Stomach (tissue), 9 donors: ENCODE data around the gene GPR37. TPM values are rescaled to one million over a fixed set of nuclear protein-coding genes. Genes with fewer than 3 reads are reported as not detected.

ENCODE experiments used
- DNase-seq, 2 donors: peaks; one replicate each; pipeline versions ENCODE4 v3.0.0 to v3.0.0-alpha.2; 2013 to 2019
- H3K27ac ChIP-seq, 5 donors: fragments of 200-600 bp in 4 of 5; sonication (generic) in 4 of 5; one replicate each; pipeline ENCODE4 v1.5.1; 2013 to 2019; ENCODE audit warnings: mild to moderate bottlenecking in 1 of 5, moderate library complexity in 1 of 5
- H3K27me3 ChIP-seq, 3 donors: fragments of 200-600 bp; sonication (generic); one replicate each; pipeline ENCODE4 v1.5.1; 2017 to 2019; ENCODE audit warnings: mixed run types in 1 of 3
- H3K36me3 ChIP-seq, 4 donors: fragments of 200-600 bp; sonication (generic); 1 replicate in 3 of 4; 2 replicates in 1 of 4; pipeline ENCODE4 v1.5.1; 2016 to 2019
- H3K4me1 ChIP-seq, 4 donors: fragments of 200-600 bp; sonication (generic); one replicate each; pipeline ENCODE4 v1.5.1; 2016 to 2019
- H3K4me3 ChIP-seq, 4 donors: fragments of 200-600 bp; sonication (generic) in 3 of 4; one replicate each; pipeline ENCODE4 v1.5.1; 2016 to 2019; ENCODE audit warnings: mild to moderate bottlenecking in 1 of 4
- H3K9me3 ChIP-seq, 4 donors: fragments of 200-600 bp; sonication (generic); one replicate each; pipeline ENCODE4 v1.5.1; 2016 to 2019
- CTCF ChIP-seq, 7 experiments: fragments of 450-650 bp in 4 of 7; fragments of 200-600 bp in 3 of 7; sonication (generic) in 3 of 7; IDR thresholded peaks; one replicate each; pipeline ENCODE4 v1.5.1; 2016 to 2019; ENCODE audit warnings: antibody characterized with exemption in 7 of 7, control low read depth in 2 of 7, mild to moderate bottlenecking in 1 of 7
- EP300 ChIP-seq: sonication (generic); formaldehyde crosslinking; IDR thresholded peaks from one replicate; pipeline ENCODE4 v1.6.1; 2017; ENCODE audit warnings: antibody characterized with exemption
- POLR2A ChIP-seq, 4 donors: fragments of 450-650 bp; IDR thresholded peaks; one replicate each; pipeline ENCODE4 v1.6.1; 2016; ENCODE audit warnings: antibody characterized with exemption in 4 of 4, control low read depth in 2 of 4, mild to moderate bottlenecking in 1 of 4, moderate library complexity in 1 of 4
- POLR2AphosphoS5 ChIP-seq, 3 donors: sonication (generic); formaldehyde crosslinking; IDR thresholded peaks; one replicate each; pipeline ENCODE4 v1.6.1; 2016; ENCODE audit warnings: antibody characterized with exemption in 3 of 3
- WGBS, 5 donors: extraction: QIAGEN DNeasy Blood & Tissue Kit in 3 of 5; methylation state at CpG; one replicate each; pipeline versions ENCODE4 v1.1.5 to v1.1.7; 2013 to 2018; 5-methylcytosine and 5-hydroxymethylcytosine counted together
- intact Hi-C: fragments of 100-400 bp; cut with DNase I; formaldehyde crosslinking; loops from one replicate; pipeline ENCODE4 v1.15.1; 2023; ENCODE audit warnings: low total_unique reads
- polyA plus RNA-seq, 3 donors: library from polyadenylated mRNA; stranded (reverse); fragments of 200-250 nt; gene quantifications; one replicate each; pipeline ENCODE4 v1.2.3, GENCODE V29; 2013
- total RNA-seq, 5 donors: library from RNA; depleted of rRNA; stranded (reverse); fragments of >200 nt; gene quantifications; one replicate each; pipeline versions ENCODE4 v1.1.0 to v1.2.3, GENCODE V29; 2014 to 2016
- donor health status: healthy with polysubstance abuse.
- donor health status: Bipolar disorder and iron deficiency.
- donor health status: healthy.

The GPR37 gene
- total and polyA plus RNA-seq, 8 donors = under 0.01 to 9.2 (median 0.52) TPM; not detected in 2

GRCh38 chr7:124780056-124780455 is 14.5 kb upstream of the GPR37 start:
- H3K9me3 ChIP-seq = no peaks in the 10 kb centered on the region
- H3K27me3 ChIP-seq = no peaks in the 10 kb centered on the region
- TF ChIP-seq CTCF (IDR thresholded peaks at IDR 0.05) = no peak
- TF ChIP-seq EP300 = no peak
- TF ChIP-seq POLR2A (IDR thresholded peaks at IDR 0.05) = no peak
- TF ChIP-seq POLR2AphosphoS5 (IDR thresholded peaks at IDR 0.05) = no peak
- intact Hi-C loops = no loop called here
- H3K27ac ChIP-seq = no peak overlapping the region
- no peak overlapping the region for H3K4me3 ChIP-seq
- peaks cover 0 to 1% (median 0%) of the 10 kb centered on the region in 4 donors for H3K4me1 ChIP-seq
- DNase-seq = no peak
- no peaks in the 10 kb centered on the region for H3K36me3 ChIP-seq

- TF ChIP-seq EP300 (no peak), POLR2A (IDR thresholded peaks at IDR 0.05) (no peak), CTCF (IDR thresholded peaks at IDR 0.05) (no peak), POLR2AphosphoS5 (IDR thresholded peaks at IDR 0.05) (no peak)
- no peak for DNase-seq
- intact Hi-C loops = no loop called here
Observed at GRCh38 chr7:124779620-124780019, 14.0 kb upstream of the GPR37 start.

GRCh38 chr7:124779194-124779593 is 13.6 kb upstream of the GPR37 start:
- no peaks in the 10 kb centered on the region for H3K9me3 ChIP-seq
- no peak overlapping the region for H3K27ac ChIP-seq
- H3K27me3 ChIP-seq = no peaks in the 10 kb centered on the region
- H3K36me3 ChIP-seq = no peaks in the 10 kb centered on the region
- no peak overlapping the region for H3K4me3 ChIP-seq
- 60 to 78% (median 65%) methylated on average over 3 of the region's 3 CpGs for WGBS, 5 donors
- TF ChIP-seq CTCF (IDR thresholded peaks at IDR 0.05) = no peak
- TF ChIP-seq EP300 = no peak
- no peak for TF ChIP-seq POLR2A (IDR thresholded peaks at IDR 0.05)
- TF ChIP-seq POLR2AphosphoS5 (IDR thresholded peaks at IDR 0.05) = no peak
- H3K4me1 ChIP-seq = no peaks in the 10 kb centered on the region
- intact Hi-C loops = no loop called here
- no peak for DNase-seq

More at GRCh38 chr7:124779620-124780019, 14.0 kb upstream of the GPR37 start:
- Histone ChIP-seq H3K4me3 (no peak overlapping the region), H3K27ac (no peak overlapping the region), H3K4me1 (no peaks in the 10 kb centered on the region), H3K9me3 (no peaks in the 10 kb centered on the region), H3K36me3 (no peaks in the 10 kb centered on the region), H3K27me3 (no peaks in the 10 kb centered on the region)

- Histone ChIP-seq H3K4me3 (no peak overlapping the region), H3K4me1 (no peaks in the 10 kb centered on the region), H3K27ac (no peak overlapping the region), H3K27me3 (no peaks in the 10 kb centered on the region), H3K36me3 (no peaks in the 10 kb centered on the region), H3K9me3 (no peaks in the 10 kb centered on the region)
- TF ChIP-seq POLR2AphosphoS5 (IDR thresholded peaks at IDR 0.05) (no peak), CTCF (IDR thresholded peaks at IDR 0.05) (no peak), POLR2A (IDR thresholded peaks at IDR 0.05) (no peak), EP300 (no peak)
- 79 to 87% (median 81%) methylated on average over 2 of the region's 2 CpGs for WGBS, 5 donors
- intact Hi-C loops = no loop called here
- no peak for DNase-seq
Observed at GRCh38 chr7:124777268-124777667, 11.7 kb upstream of the GPR37 start.
